ENCODE results near the gene MCF2L. TPM values are rescaled to one million over a fixed set of nuclear protein-coding genes. Genes with fewer than 3 reads are reported as not detected.

Gene MCF2L
- total RNA-seq, 4 donors from 2014 or later = 18.3 to 52.6 (median 29.9) TPM

GRCh38 chr13:113095146-113096051, 126.4 kb downstream of the MCF2L start:
- H3K4me1 ChIP-seq = no peaks in the 10 kb centered on the region
- no peak overlapping the region for H3K4me3 ChIP-seq
- TF ChIP-seq EP300 (IDR thresholded peaks at IDR 0.05) (no peak), POLR2AphosphoS5 (IDR thresholded peaks at IDR 0.05) (no peak)
- 89 to 100% methylated on average over 1 to 16 of the region's 25 CpGs for WGBS, 2 donors (ENCODE audit: low coverage in 1 of 2)
- peaks cover 47% of the 10 kb centered on the region for H3K27me3 ChIP-seq
- H3K36me3 ChIP-seq = peaks cover 0 to 6% of the 10 kb centered on the region in 2 donors
- no peak for ATAC-seq
- H3K9me3 ChIP-seq = no peaks in the 10 kb centered on the region
- no peak overlapping the region for H3K27ac ChIP-seq

GRCh38 chr13:113096052-113096744, 127.2 kb downstream of the MCF2L start:
- peak; percentile 11 for ATAC-seq
- 97 to 100% methylated on average over 1 to 12 of the region's 61 CpGs for WGBS, 2 donors (ENCODE audit: low coverage in 1 of 2)
- Histone ChIP-seq H3K4me3 (no peak overlapping the region), H3K4me1 (no peaks in the 10 kb centered on the region), H3K27ac (no peak overlapping the region), H3K36me3 (peaks cover 0 to 6% of the 10 kb centered on the region in 2 donors), H3K27me3 (peaks cover 47% of the 10 kb centered on the region), H3K9me3 (no peaks in the 10 kb centered on the region)
- TF ChIP-seq EP300 (IDR thresholded peaks at IDR 0.05) (no peak), CTCF (IDR thresholded peaks at IDR 0.05) (no peak), POLR2A (IDR thresholded peaks at IDR 0.05) (no peak), POLR2AphosphoS5 (IDR thresholded peaks at IDR 0.05) (no peak)

GRCh38 chr13:113096745-113097305, 127.8 kb downstream of the MCF2L start:
- Histone ChIP-seq H3K4me1 (no peaks in the 10 kb centered on the region), H3K36me3 (peaks cover 0 to 6% of the 10 kb centered on the region in 2 donors), H3K4me3 (no peak overlapping the region), H3K27ac (no peak overlapping the region), H3K9me3 (no peaks in the 10 kb centered on the region), H3K27me3 (peaks cover 47% of the 10 kb centered on the region)
- WGBS, 2 donors (ENCODE audit: low coverage in 1 of 2) = 99 to 100% methylated on average over 2 to 9 of the region's 52 CpGs
- no peak for TF ChIP-seq POLR2AphosphoS5 (IDR thresholded peaks at IDR 0.05)
- TF ChIP-seq POLR2A (IDR thresholded peaks at IDR 0.05) = no peak
- no peak for TF ChIP-seq EP300 (IDR thresholded peaks at IDR 0.05)
- TF ChIP-seq CTCF (IDR thresholded peaks at IDR 0.05) = no peak
- ATAC-seq = peak; percentile 4

- Histone ChIP-seq H3K9me3 (no peaks in the 10 kb centered on the region), H3K4me1 (no peaks in the 10 kb centered on the region), H3K27me3 (peaks cover 47% of the 10 kb centered on the region), H3K27ac (no peak overlapping the region), H3K36me3 (peaks cover 0 to 6% of the 10 kb centered on the region in 2 donors), H3K4me3 (no peak overlapping the region)
- WGBS, 2 donors (ENCODE audit: low coverage in 1 of 2) = 84 to 89% methylated on average over 2 to 7 of the region's 7 CpGs
- ATAC-seq = no peak
- TF ChIP-seq EP300 (IDR thresholded peaks at IDR 0.05) = no peak
- TF ChIP-seq POLR2A (IDR thresholded peaks at IDR 0.05) = no peak
- no peak for TF ChIP-seq CTCF (IDR thresholded peaks at IDR 0.05)
- TF ChIP-seq POLR2AphosphoS5 (IDR thresholded peaks at IDR 0.05) = no peak
Observed at GRCh38 chr13:113097651-113098050, 128.6 kb downstream of the MCF2L start.

- Histone ChIP-seq H3K9me3 (no peaks in the 10 kb centered on the region), H3K27me3 (peaks cover 47% of the 10 kb centered on the region), H3K27ac (no peak overlapping the region), H3K36me3 (peaks cover 0 to 6% of the 10 kb centered on the region in 2 donors), H3K4me3 (no peak overlapping the region), H3K4me1 (no peaks in the 10 kb centered on the region)
- no peak for ATAC-seq
- TF ChIP-seq POLR2A (IDR thresholded peaks at IDR 0.05) = no peak
- no peak for TF ChIP-seq POLR2AphosphoS5 (IDR thresholded peaks at IDR 0.05)
- TF ChIP-seq CTCF (IDR thresholded peaks at IDR 0.05) = no peak
- no peak for TF ChIP-seq EP300 (IDR thresholded peaks at IDR 0.05)
- WGBS, 2 donors (ENCODE audit: low coverage in 1 of 2) = 52 to 60% methylated on average over 5 to 16 of the region's 30 CpGs
Observed at GRCh38 chr13:113098162-113098732, 129.2 kb downstream of the MCF2L start.
